CD4-positive, alpha-beta T cell (primary cell): ENCODE data around the gene FBLN1. TPM values are rescaled to one million over a fixed set of nuclear protein-coding genes. Genes with fewer than 3 reads are reported as not detected.

Experiments used
- ATAC-seq: fragments of 200-7000 bp; cut with Tn5 transposase; one replicate; pipeline ENCODE4 v1.10.0; 2022; ENCODE audit warnings: mild to moderate bottlenecking; ENCODE audit not compliant: poor library complexity
- CTCF ChIA-PET: fragments of 350-600 bp; sonication (Branson Sonifier 250); formaldehyde crosslinking; loops from one replicate; lab custom pipeline; 2021; ENCODE audit warnings: antibody characterized with exemption, inconsistent platforms; lab: Charles Lee
- POLR2A ChIA-PET: fragments of 350-600 bp; sonication (Branson Sonifier 250); formaldehyde crosslinking; loops from one replicate; lab custom pipeline; 2021; ENCODE audit warnings: antibody characterized with exemption, inconsistent platforms; lab: Charles Lee
- DNase-seq, 14 experiments: peaks; one replicate each; pipeline ENCODE4 v3.0.0-alpha.2; 2013 to 2020; ENCODE audit warnings: mixed read lengths in 2 of 14
- H3K27ac ChIP-seq, 2 donors: one replicate each; pipeline versions ENCODE4 v1.5.1 to v1.7.0; 2013; ENCODE audit warnings: low read length in 2 of 2, low read depth in 1 of 2, mild to moderate bottlenecking in 1 of 2
- H3K27me3 ChIP-seq, 2 experiments: 1 replicate in 1 of 2; 2 replicates in 1 of 2; pipeline versions ENCODE4 v1.6.1 to v1.7.0; 2013; ENCODE audit warnings: low read length in 2 of 2, control low read depth in 1 of 2, mild to moderate bottlenecking in 1 of 2, moderate library complexity in 1 of 2; ENCODE audit not compliant: insufficient read depth in 2 of 2, control insufficient read depth in 1 of 2
- H3K36me3 ChIP-seq: one replicate; pipeline ENCODE4 v1.6.1; 2013; ENCODE audit warnings: low read length, control low read depth; ENCODE audit not compliant: insufficient read depth
- H3K4me1 ChIP-seq: one replicate; pipeline ENCODE4 v1.6.1; 2013; ENCODE audit warnings: low read length, control low read depth; ENCODE audit not compliant: insufficient read depth
- H3K4me3 ChIP-seq: one replicate; pipeline ENCODE4 v1.5.1; 2013; ENCODE audit warnings: mild to moderate bottlenecking, low read length, moderate library complexity
- H3K9me3 ChIP-seq, 2 experiments: 1 replicate in 1 of 2; 2 replicates in 1 of 2; pipeline versions ENCODE4 v1.6.1 to v1.7.0; 2013; ENCODE audit warnings: low read length in 2 of 2, mild to moderate bottlenecking in 2 of 2, control low read depth in 1 of 2, moderate library complexity in 1 of 2; ENCODE audit not compliant: control insufficient read depth in 1 of 2, insufficient read depth in 1 of 2
- H3K27ac Mint-ChIP-seq: one replicate; pipeline ENCODE4 v1.8.0; 2020; ENCODE audit warnings: mixed read lengths
- H3K27me3 Mint-ChIP-seq: one replicate; pipeline ENCODE4 v1.8.0; 2021; ENCODE audit warnings: mixed read lengths
- H3K36me3 Mint-ChIP-seq: one replicate; pipeline ENCODE4 v1.8.0; 2021; ENCODE audit warnings: low read depth, mixed read lengths
- H3K4me1 Mint-ChIP-seq: one replicate; pipeline ENCODE4 v1.8.0; 2021; ENCODE audit warnings: low read depth, mixed read lengths
- H3K4me3 Mint-ChIP-seq: one replicate; pipeline ENCODE4 v1.8.0; 2020; ENCODE audit warnings: mild to moderate bottlenecking, mixed read lengths
- H3K9me3 Mint-ChIP-seq: one replicate; pipeline ENCODE4 v1.8.0; 2020; ENCODE audit warnings: mixed read lengths
- CTCF ChIP-seq: fragments of 200-600 bp; IDR thresholded peaks from one replicate; pipeline ENCODE4 v1.8.0; 2022; ENCODE audit warnings: antibody characterized with exemption, mild to moderate bottlenecking
- intact Hi-C, 2 experiments: fragments of 100-400 bp; cut with DNase I in 1 of 2; cut with micrococcal nuclease in 1 of 2; formaldehyde crosslinking; loops; one replicate each; pipeline versions ENCODE4 v1.15.1 to v1.9.0; 2023 to 2025; cut with DNase I, micrococcal nuclease
- total RNA-seq, 174 experiments: library from RNA in 2 of 174; stranded (reverse) in 2 of 174; gene quantifications; one replicate each; pipeline ENCODE4 v1.2.3 and lab custom pipeline; 2021 to 2026

FBLN1 gene
- total RNA-seq, 2 experiments from 2014 or later = not detected

- Histone ChIP-seq H3K4me3 (no peak overlapping the region), H3K27ac (no peak overlapping the region), H3K9me3 (peaks cover 0 to 4% of the 10 kb centered on the region in 2 experiments), H3K4me1 (peaks cover 4% of the 10 kb centered on the region), H3K36me3 (no peaks in the 10 kb centered on the region), H3K27me3 (peaks cover 0 to 14% of the 10 kb centered on the region in 2 experiments)
- Mint-ChIP-seq H3K36me3 (no peaks in the 10 kb centered on the region), H3K9me3 (no peaks in the 10 kb centered on the region), H3K27me3 (peaks cover 14% of the 10 kb centered on the region), H3K27ac (no peak overlapping the region), H3K4me3 (no peak overlapping the region), H3K4me1 (no peaks in the 10 kb centered on the region)
- ATAC-seq = no peak
- no peak for DNase-seq
- ChIA-PET CTCF (no interaction called here), POLR2A (no interaction called here)
- intact Hi-C loops = no loop called here
- TF ChIP-seq CTCF = no peak
Measured at GRCh38 chr22:45576273-45576625, 73.6 kb downstream of the FBLN1 start.

DNA sequence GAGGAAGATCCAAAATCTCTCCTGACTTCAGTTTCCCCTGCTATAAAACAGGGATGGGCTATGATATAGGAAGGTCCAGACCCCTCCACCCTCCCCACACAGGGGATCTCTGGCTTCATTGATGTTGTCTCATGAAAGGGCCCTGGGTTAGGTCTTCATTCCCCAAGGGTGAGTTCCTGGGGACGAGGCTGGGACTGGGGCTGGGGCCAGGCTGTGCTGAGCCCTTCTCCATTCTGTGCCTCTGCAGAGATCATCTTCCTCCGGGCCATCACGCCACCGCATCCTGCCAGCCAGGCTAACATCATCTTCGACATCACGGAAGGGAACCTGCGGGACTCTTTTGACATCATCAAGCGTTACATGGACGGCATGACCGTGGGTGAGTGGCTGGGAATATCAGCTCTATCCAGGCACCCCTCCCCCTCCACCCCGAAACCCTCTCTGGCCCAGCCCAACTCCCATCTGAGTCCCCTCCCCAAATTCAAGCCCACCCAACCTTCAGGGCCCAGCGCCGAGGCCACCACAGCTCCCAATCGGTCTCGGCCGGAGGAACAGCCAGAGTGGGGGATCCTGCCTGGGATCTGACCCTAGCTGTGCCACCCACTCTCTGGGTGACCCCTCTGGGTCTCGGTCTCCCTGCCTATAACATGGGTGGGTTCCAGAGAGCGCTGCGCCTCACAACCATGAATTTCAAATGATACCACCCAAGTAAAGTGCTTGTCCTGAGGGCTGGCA is 74.2 kb downstream of the FBLN1 start:
- no peak for ATAC-seq
- no peak for TF ChIP-seq CTCF
- H3K27me3 Mint-ChIP-seq = peaks cover 14% of the 10 kb centered on the region
- Histone ChIP-seq H3K27me3 (peaks cover 0 to 14% of the 10 kb centered on the region in 2 experiments), H3K36me3 (no peaks in the 10 kb centered on the region), H3K4me1 (peaks cover 4% of the 10 kb centered on the region), H3K4me3 (no peak overlapping the region), H3K9me3 (peaks cover 0 to 3% of the 10 kb centered on the region in 2 experiments), H3K27ac (no peak overlapping the region)
- no peak overlapping the region for H3K27ac Mint-ChIP-seq
- ChIA-PET POLR2A (no interaction called here), CTCF (no interaction called here)
- intact Hi-C loops = no loop called here
- H3K36me3 Mint-ChIP-seq = no peaks in the 10 kb centered on the region
- H3K4me1 Mint-ChIP-seq = no peaks in the 10 kb centered on the region
- no peaks in the 10 kb centered on the region for H3K9me3 Mint-ChIP-seq
- DNase-seq = no peak
- no peak overlapping the region for H3K4me3 Mint-ChIP-seq

DNA sequence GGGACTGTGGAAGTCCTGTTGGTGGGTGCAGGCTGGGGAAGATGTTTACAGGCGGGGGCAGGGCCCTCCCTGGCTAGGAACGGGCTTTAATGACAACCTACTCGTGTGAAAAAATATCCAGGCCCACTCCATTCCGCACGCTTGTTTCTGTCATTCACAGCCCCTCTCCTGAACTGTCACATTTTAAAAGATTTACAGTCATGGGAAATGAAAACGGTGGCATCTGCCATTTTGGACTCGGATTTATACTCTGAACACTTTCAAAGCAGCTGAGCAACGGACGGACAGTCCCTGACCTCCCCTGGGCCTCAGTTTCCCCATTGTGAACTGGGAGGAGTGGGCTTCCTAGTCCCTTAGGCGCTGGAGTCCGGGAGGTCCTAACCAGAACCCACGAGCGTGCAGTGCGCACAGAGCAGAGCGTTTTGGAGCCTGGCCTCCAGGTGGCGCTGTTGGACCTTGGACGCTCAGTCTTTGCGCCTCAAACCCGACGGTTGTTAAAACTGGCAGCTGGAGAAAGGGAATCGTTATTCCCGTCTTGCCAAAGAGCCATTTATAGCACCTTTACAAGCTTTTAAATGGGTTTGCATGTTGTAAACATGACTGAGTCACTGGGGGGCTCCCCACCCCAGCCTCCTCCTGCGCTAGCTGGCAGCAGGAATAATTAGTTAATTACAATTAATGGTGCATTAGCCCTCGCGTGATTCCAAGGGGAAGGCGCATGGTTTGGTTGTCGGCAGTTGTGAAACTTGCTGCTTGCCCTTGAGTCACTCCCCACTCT is 75.3 kb downstream of the FBLN1 start:
- Mint-ChIP-seq H3K4me1 (peaks cover 4% of the 10 kb centered on the region), H3K4me3 (no peak overlapping the region), H3K36me3 (no peaks in the 10 kb centered on the region), H3K27ac (no peak overlapping the region), H3K9me3 (no peaks in the 10 kb centered on the region), H3K27me3 (peaks cover 14% of the 10 kb centered on the region)
- H3K4me3 ChIP-seq = no peak overlapping the region
- POLR2A ChIA-PET = no interaction called here
- peaks cover 0 to 14% of the 10 kb centered on the region in 2 experiments for H3K27me3 ChIP-seq
- CTCF ChIA-PET = interaction anchor here (1.1 kb wide), 1 partner anchor 13 kb away, joined by 3 read pairs; no protein-coding TSS in a partner anchor
- intact Hi-C loops = no loop called here
- no peaks in the 10 kb centered on the region for H3K36me3 ChIP-seq
- peaks cover 0 to 13% of the 10 kb centered on the region in 2 experiments for H3K9me3 ChIP-seq
- peaks cover 7% of the 10 kb centered on the region for H3K4me1 ChIP-seq
- DNase-seq = peak; percentile 59 to 83 (median 68)
- peak; percentile 59 for ATAC-seq
- TF ChIP-seq CTCF = peak; percentile 93
- H3K27ac ChIP-seq = no peak overlapping the region
